Activated B cell treated with CpG ODN at 0.5 μM for 24 hours (primary cell): ENCODE data around the gene NCAM1. TPM values are rescaled to one million over a fixed set of nuclear protein-coding genes. Genes with fewer than 3 reads are reported as not detected.

Source experiments
- ATAC-seq: fragments of 200-7000 bp; cut with Tn5 transposase; one replicate; pipeline ENCODE4 v1.10.0; 2021; ENCODE audit warnings: low read depth, mild to moderate bottlenecking, moderate library complexity
- CTCF ChIA-PET: fragments of 350-600 bp; sonication (Branson Sonifier 250); formaldehyde crosslinking; loops from one replicate; lab custom pipeline; 2021; ENCODE audit warnings: antibody characterized with exemption; lab: Charles Lee
- POLR2A ChIA-PET: fragments of 350-600 bp; sonication (Branson Sonifier 250); formaldehyde crosslinking; loops from one replicate; lab custom pipeline; 2021; ENCODE audit warnings: antibody characterized with exemption; lab: Charles Lee
- DNase-seq: peaks from one replicate; pipeline ENCODE4 v3.0.0; 2022
- H3K27ac Mint-ChIP-seq: one replicate; pipeline ENCODE4 v1.8.0; 2020; ENCODE audit warnings: mixed read lengths
- H3K27me3 Mint-ChIP-seq: one replicate; pipeline ENCODE4 v1.8.0; 2021; ENCODE audit warnings: mixed read lengths
- H3K36me3 Mint-ChIP-seq: one replicate; pipeline ENCODE4 v1.8.0; 2021; ENCODE audit warnings: low read depth, mixed read lengths
- H3K4me1 Mint-ChIP-seq: one replicate; pipeline ENCODE4 v1.8.0; 2021; ENCODE audit warnings: mixed read lengths
- H3K4me3 Mint-ChIP-seq: one replicate; pipeline ENCODE4 v1.8.0; 2020; ENCODE audit warnings: mild to moderate bottlenecking, mixed read lengths
- H3K9me3 Mint-ChIP-seq: one replicate; pipeline ENCODE4 v1.8.0; 2020; ENCODE audit warnings: mixed read lengths
- CTCF ChIP-seq: fragments of 200-600 bp; IDR thresholded peaks from one replicate; pipeline ENCODE4 v1.8.0; 2022; ENCODE audit warnings: antibody characterized with exemption, mild to moderate bottlenecking
- intact Hi-C: fragments of 100-400 bp; cut with micrococcal nuclease; formaldehyde crosslinking; loops from one replicate; pipeline ENCODE4 v1.15.1; 2024
- total RNA-seq: library from RNA; stranded (reverse); gene quantifications from 2 replicates; pipeline ENCODE4 v1.2.3, GENCODE V29; 2022

The NCAM1 gene
- total RNA-seq, 1 donor from 2014 or later = not detected

GRCh38 chr11:113090716-113091480 is 129.7 kb downstream of the NCAM1 start:
- H3K9me3 Mint-ChIP-seq = no peaks in the 10 kb centered on the region
- no peak for TF ChIP-seq CTCF
- no peak for ATAC-seq
- no peaks in the 10 kb centered on the region for H3K4me1 Mint-ChIP-seq
- H3K27me3 Mint-ChIP-seq = no peaks in the 10 kb centered on the region
- ChIA-PET POLR2A (no interaction called here), CTCF (no interaction called here)
- no peak overlapping the region for H3K27ac Mint-ChIP-seq
- H3K4me3 Mint-ChIP-seq = no peak overlapping the region
- DNase-seq = no peak
- intact Hi-C loops = no loop called here
- H3K36me3 Mint-ChIP-seq = no peaks in the 10 kb centered on the region

GRCh38 chr11:113091481-113091780 is 130.2 kb downstream of the NCAM1 start:
- no peaks in the 10 kb centered on the region for H3K4me1 Mint-ChIP-seq
- ChIA-PET POLR2A (no interaction called here), CTCF (no interaction called here)
- TF ChIP-seq CTCF = no peak
- H3K27me3 Mint-ChIP-seq = no peaks in the 10 kb centered on the region
- no peak overlapping the region for H3K27ac Mint-ChIP-seq
- H3K4me3 Mint-ChIP-seq = no peak overlapping the region
- ATAC-seq (no peak), DNase-seq (no peak)
- no peaks in the 10 kb centered on the region for H3K36me3 Mint-ChIP-seq
- intact Hi-C loops = no loop called here
- H3K9me3 Mint-ChIP-seq = no peaks in the 10 kb centered on the region

GRCh38 chr11:113096648-113097047 is 135.4 kb downstream of the NCAM1 start:
- Mint-ChIP-seq H3K9me3 (no peaks in the 10 kb centered on the region), H3K27ac (no peak overlapping the region), H3K4me3 (no peak overlapping the region), H3K36me3 (no peaks in the 10 kb centered on the region), H3K4me1 (no peaks in the 10 kb centered on the region), H3K27me3 (no peaks in the 10 kb centered on the region)
- CTCF ChIA-PET = no interaction called here
- no peak for ATAC-seq
- no peak for DNase-seq
- intact Hi-C loops = no loop called here
- no peak for TF ChIP-seq CTCF
- POLR2A ChIA-PET = no interaction called here

GRCh38 chr11:113103932-113104690 is 142.9 kb downstream of the NCAM1 start:
- TF ChIP-seq CTCF = no peak
- no peak for ATAC-seq
- Mint-ChIP-seq H3K36me3 (no peaks in the 10 kb centered on the region), H3K27ac (no peak overlapping the region), H3K9me3 (no peaks in the 10 kb centered on the region), H3K4me3 (no peak overlapping the region), H3K27me3 (peaks cover 3% of the 10 kb centered on the region), H3K4me1 (no peaks in the 10 kb centered on the region)
- POLR2A ChIA-PET = no interaction called here
- no peak for DNase-seq
- intact Hi-C loops = no loop called here
- CTCF ChIA-PET = no interaction called here

GRCh38 chr11:113104691-113105251 is 143.6 kb downstream of the NCAM1 start:
- Mint-ChIP-seq H3K9me3 (no peaks in the 10 kb centered on the region), H3K27ac (no peak overlapping the region), H3K4me3 (no peak overlapping the region), H3K27me3 (peaks cover 3% of the 10 kb centered on the region), H3K36me3 (no peaks in the 10 kb centered on the region), H3K4me1 (no peaks in the 10 kb centered on the region)
- no peak for DNase-seq
- no peak for ATAC-seq
- ChIA-PET CTCF (no interaction called here), POLR2A (no interaction called here)
- no peak for TF ChIP-seq CTCF
- intact Hi-C loops = no loop called here
